PFSK-1 (cell line): ENCODE measurements around the gene TNRC6C.

Experiments
- FOXP2 ChIP-seq: optimal IDR thresholded peaks from 2 replicates; pipeline ENCODE3; 2011; ENCODE audit warnings: borderline replicate concordance, control low read depth, inconsistent platforms; ENCODE audit not compliant: insufficient read depth; ENCODE audit errors: extremely low read length, extremely low read depth
- POLR2AphosphoS5 ChIP-seq: IDR thresholded peaks from 2 replicates; pipeline ENCODE4 v1.6.1; 2012; ENCODE audit warnings: low read depth, mild to moderate bottlenecking, control low read depth, low read length, moderate library complexity
- SIN3A ChIP-seq: IDR thresholded peaks from 2 replicates; pipeline ENCODE4 v1.6.1; 2012; ENCODE audit warnings: mild to moderate bottlenecking, low read length, moderate library complexity, borderline replicate concordance; ENCODE audit not compliant: insufficient read depth
- TAF1 ChIP-seq: IDR thresholded peaks from 2 replicates; pipeline ENCODE4 v1.6.1; 2012; ENCODE audit warnings: low read length, control low read depth, borderline replicate concordance; ENCODE audit not compliant: insufficient read depth
- TF ChIP-seq, protein P1 (sequence below), 2 experiments: IDR thresholded peaks; 2 replicates each; pipeline versions ENCODE4 v1.6.1 to v1.8.0; 2011 to 2012; ENCODE audit warnings: low read depth in 2 of 2, low read length in 2 of 2, control low read depth in 1 of 2, inconsistent platforms in 1 of 2, mild to moderate bottlenecking in 1 of 2, moderate library complexity in 1 of 2; ENCODE audit not compliant: insufficient read depth in 1 of 2

Gene TNRC6C

DNA sequence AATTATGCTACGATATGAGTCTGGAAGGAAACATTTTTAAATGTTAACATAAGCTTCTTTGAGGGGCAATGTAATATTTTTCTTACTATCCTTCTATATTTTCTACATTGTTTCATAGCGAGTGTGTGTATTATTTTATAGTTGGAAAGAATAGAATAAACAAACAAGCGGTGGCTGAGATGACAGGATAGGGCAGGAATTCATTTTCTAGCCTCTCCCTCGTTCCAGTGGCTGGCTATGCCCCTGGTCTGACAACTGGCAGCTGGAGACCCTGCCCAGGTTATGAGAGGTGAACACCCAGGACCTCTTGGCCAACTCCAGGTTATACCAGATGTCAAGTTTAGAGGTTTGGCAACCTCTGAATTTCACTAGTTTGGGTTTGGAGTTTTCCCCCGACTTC lies 14.5 kb upstream of the TNRC6C start:
- TF ChIP-seq FOXP2 (no peak), POLR2AphosphoS5 (no peak), SIN3A (no peak)
- TF ChIP-seq, protein P1, sequence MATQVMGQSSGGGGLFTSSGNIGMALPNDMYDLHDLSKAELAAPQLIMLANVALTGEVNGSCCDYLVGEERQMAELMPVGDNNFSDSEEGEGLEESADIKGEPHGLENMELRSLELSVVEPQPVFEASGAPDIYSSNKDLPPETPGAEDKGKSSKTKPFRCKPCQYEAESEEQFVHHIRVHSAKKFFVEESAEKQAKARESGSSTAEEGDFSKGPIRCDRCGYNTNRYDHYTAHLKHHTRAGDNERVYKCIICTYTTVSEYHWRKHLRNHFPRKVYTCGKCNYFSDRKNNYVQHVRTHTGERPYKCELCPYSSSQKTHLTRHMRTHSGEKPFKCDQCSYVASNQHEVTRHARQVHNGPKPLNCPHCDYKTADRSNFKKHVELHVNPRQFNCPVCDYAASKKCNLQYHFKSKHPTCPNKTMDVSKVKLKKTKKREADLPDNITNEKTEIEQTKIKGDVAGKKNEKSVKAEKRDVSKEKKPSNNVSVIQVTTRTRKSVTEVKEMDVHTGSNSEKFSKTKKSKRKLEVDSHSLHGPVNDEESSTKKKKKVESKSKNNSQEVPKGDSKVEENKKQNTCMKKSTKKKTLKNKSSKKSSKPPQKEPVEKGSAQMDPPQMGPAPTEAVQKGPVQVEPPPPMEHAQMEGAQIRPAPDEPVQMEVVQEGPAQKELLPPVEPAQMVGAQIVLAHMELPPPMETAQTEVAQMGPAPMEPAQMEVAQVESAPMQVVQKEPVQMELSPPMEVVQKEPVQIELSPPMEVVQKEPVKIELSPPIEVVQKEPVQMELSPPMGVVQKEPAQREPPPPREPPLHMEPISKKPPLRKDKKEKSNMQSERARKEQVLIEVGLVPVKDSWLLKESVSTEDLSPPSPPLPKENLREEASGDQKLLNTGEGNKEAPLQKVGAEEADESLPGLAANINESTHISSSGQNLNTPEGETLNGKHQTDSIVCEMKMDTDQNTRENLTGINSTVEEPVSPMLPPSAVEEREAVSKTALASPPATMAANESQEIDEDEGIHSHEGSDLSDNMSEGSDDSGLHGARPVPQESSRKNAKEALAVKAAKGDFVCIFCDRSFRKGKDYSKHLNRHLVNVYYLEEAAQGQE (IDR thresholded peaks at IDR 0.05; ENCODE audit: insufficient read depth in 1 of 2, low read depth in 2 of 2, low read length in 2 of 2): no peak

DNA sequence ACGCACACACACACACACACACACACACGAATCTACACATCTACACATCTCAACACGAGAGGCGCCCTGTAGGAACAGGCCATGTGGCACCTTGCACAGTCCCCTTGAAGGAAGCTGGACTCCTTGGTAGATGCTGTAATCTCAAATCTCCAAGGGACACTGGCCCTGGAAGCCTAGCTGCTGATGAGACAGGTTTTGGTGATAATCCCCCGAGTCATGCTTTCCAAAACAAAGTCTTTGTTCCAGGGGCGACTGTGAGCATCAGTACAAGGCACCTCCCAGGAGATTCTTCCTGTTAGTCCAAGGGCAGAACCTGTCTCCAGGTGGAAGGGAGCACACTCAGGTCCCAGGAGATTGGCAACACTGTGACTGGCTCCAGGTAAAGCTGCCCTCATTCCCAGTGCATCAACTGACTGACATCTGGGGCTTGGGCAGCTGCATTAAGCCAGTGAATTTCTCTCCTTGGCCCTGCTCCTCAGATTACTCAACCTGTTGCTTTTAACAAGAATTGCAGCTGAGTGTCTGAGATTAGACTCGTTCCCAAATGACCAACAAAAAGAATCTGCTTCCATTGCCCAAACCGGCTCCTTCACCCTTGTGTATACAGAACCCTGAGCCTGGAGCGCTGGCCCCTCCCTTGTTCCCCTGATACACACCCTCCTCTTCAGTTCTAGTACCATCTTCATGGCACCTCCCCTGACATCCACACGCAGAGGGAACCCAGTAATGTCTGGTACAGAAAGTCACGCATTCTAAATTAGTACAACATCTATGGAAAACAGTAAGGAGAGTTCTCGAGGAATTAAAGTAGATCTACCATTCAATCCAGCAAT lies 13.9 kb upstream of the TNRC6C start:
- TF ChIP-seq TAF1 (no peak), FOXP2 (no peak), SIN3A (no peak), POLR2AphosphoS5 (no peak)
- TF ChIP-seq, protein P1 (IDR thresholded peaks at IDR 0.05; ENCODE audit: insufficient read depth in 1 of 2, low read depth in 2 of 2, low read length in 2 of 2): no peak

DNA sequence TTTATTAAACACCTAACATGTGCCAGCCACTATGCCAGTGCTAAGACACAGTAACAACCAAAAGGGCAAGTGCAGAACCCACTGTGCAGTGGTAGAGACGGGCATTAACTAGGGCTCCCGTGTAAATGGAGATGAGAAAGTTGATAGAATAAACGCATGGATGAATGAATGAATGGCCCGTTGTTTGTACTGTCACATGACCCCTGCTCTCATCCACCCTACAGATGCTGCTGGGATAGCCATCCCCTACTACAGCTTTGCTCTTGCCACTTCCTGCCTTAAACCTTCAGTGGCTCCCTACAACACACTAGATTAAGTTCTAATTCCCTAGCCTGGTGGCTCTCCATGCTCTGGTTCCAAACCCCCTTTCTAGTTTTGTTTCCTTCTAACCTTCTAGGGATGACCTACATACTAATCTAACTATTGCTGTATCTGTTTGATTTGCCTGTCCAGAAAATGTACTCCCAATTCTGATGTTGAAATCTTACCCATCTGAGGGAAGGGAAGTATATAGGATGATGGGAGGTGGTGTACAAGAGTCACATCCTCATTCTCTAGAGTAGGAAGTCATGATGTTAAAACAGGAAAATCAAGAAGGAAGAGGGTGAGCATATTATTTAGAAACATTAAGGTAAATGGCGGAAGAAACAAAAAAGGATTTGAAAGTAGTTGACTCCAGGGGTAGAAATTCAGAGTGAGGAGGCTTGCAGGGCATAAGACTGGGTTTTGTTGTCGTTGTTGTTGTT lies 11.4 kb upstream of the TNRC6C start:
- TF ChIP-seq TAF1 (no peak), SIN3A (no peak), POLR2AphosphoS5 (no peak), FOXP2 (no peak)
- TF ChIP-seq, protein P1 (IDR thresholded peaks at IDR 0.05; ENCODE audit: insufficient read depth in 1 of 2, low read depth in 2 of 2, low read length in 2 of 2): no peak

DNA sequence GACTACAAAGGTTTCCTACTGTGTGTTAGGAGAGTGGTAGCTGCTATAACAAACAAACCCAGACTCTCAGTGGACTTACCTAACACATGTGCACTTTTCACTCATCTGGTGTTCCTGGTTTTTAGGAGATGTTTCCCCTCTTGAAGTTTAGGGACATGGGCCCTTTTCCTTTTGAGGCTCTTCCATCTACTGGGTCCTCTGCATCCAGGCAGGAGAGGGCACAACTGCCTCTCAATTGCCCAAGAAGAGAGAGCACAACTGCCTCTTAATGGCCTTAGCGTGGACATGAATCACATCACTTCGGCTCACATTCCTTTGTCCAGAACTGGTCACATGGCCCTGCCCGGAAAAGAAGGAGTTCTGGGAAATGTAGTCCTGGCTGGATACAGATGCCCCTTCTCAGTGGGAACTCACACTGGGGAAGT lies 9.8 kb upstream of the TNRC6C start:
- TF ChIP-seq SIN3A: no peak
- TF ChIP-seq TAF1: no peak
- TF ChIP-seq FOXP2: no peak
- TF ChIP-seq POLR2AphosphoS5: no peak
- TF ChIP-seq, protein P1 (IDR thresholded peaks at IDR 0.05; ENCODE audit: insufficient read depth in 1 of 2, low read depth in 2 of 2, low read length in 2 of 2): no peak
